K562 (cell line): ENCODE data around the gene PPM1D. TPM values are rescaled to one million over a fixed set of nuclear protein-coding genes. Genes with fewer than 3 reads are reported as not detected.

Experiments
- ATAC-seq: fragments of 200-7000 bp; cut with Tn5 transposase; 3 replicates; pipeline ENCODE4 v1.9.1; 2020; ENCODE audit warnings: moderate library complexity
- BruUV-seq: library from RNA; stranded (reverse); fragments of 400-500 nt; replicated peaks from 2 replicates; lab custom pipeline; 2021; lab: Mats Ljungman, UMichigan
- CTCF ChIA-PET: fragments of 300-600 bp; formaldehyde crosslinking; extraction: SDS; loops from one replicate; lab custom pipeline; 2021; ENCODE audit warnings: low intra/inter-chr PET ratio; lab: Yijun Ruan, JAX
- POLR2A ChIA-PET: fragments of 300-600, 350-650 bp; sonication (Branson Sonifier 250); formaldehyde crosslinking; extraction: SDS; loops from one replicate; lab custom pipeline; 2021; ENCODE audit warnings: antibody characterized with exemption, inconsistent platforms; lab: Yijun Ruan, JAX
- DNase-seq, 4 experiments: peaks; one replicate each; pipeline versions ENCODE4 v3.0.0 to v3.0.0-alpha.2; 2011 to 2018; ENCODE audit warnings: low spot score in 3 of 4, mixed read lengths in 3 of 4; ENCODE audit errors: extremely low read depth in 1 of 4
- FAIRE-seq: peaks from 2 replicates; lab custom pipeline; 2011; peaks lifted over from hg19 to GRCh38; lab: Jason Lieb, UNC
- H2AFZ ChIP-seq: 2 replicates; pipeline ENCODE4 v1.6.0; 2011; ENCODE audit warnings: low read depth, low read length, control low read depth, inconsistent platforms
- H3K27ac ChIP-seq: fragments of 200-600 bp; 3 replicates; pipeline ENCODE4 v1.8.0; 2011; ENCODE audit warnings: low read depth, mild to moderate bottlenecking, control low read depth, inconsistent platforms, low read length, moderate library complexity, mixed read lengths; ENCODE audit errors: extremely low read depth
- H3K27me3 ChIP-seq, 2 experiments: fragments of 300-600 bp in 1 of 2; 2 replicates in 1 of 2; 3 replicates in 1 of 2; pipeline versions ENCODE4 v1.6.0 to v1.8.0; 2011; ENCODE audit warnings: inconsistent platforms in 2 of 2, low read length in 2 of 2, mild to moderate bottlenecking in 1 of 2, mixed read lengths in 1 of 2, moderate library complexity in 1 of 2; ENCODE audit not compliant: control insufficient read depth in 2 of 2, insufficient read depth in 2 of 2
- H3K36me3 ChIP-seq: fragments of 300-600 bp; 3 replicates; pipeline ENCODE4 v1.8.0; 2011; ENCODE audit warnings: mild to moderate bottlenecking, low read length, inconsistent platforms; ENCODE audit not compliant: control insufficient read depth, insufficient read depth
- H3K4me1 ChIP-seq, 2 experiments: fragments of 200-600 bp in 1 of 2; replicated peaks in 1 of 2; 2 replicates in 1 of 2; 3 replicates in 1 of 2; pipeline versions ENCODE4 v1.5.1 to v1.8.0; 2011; ENCODE audit warnings: inconsistent platforms in 2 of 2, low read length in 2 of 2, mild to moderate bottlenecking in 1 of 2, mixed read lengths in 1 of 2, moderate library complexity in 1 of 2; ENCODE audit not compliant: control insufficient read depth in 2 of 2, insufficient read depth in 2 of 2
- H3K4me2 ChIP-seq: 2 replicates; pipeline ENCODE4 v1.6.1; 2011; ENCODE audit warnings: low read length, control low read depth, inconsistent platforms, mixed read lengths; ENCODE audit not compliant: insufficient read depth
- H3K4me3 ChIP-seq: fragments of 200-600 bp; sonication (generic), shearing (Covaris generic); 2 replicates; pipeline ENCODE4 v1.5.1; 2016; ENCODE audit warnings: control low read depth, inconsistent platforms
- H3K79me2 ChIP-seq: fragments of 200-600 bp; 3 replicates; pipeline ENCODE4 v1.8.0; 2011; ENCODE audit warnings: low read length, inconsistent platforms; ENCODE audit not compliant: control insufficient read depth, insufficient read depth
- H3K9ac ChIP-seq, 2 experiments: 2 replicates each; pipeline versions ENCODE4 v1.6.0 to v1.6.1; 2011; ENCODE audit warnings: low read depth in 2 of 2, low read length in 2 of 2, control low read depth in 1 of 2, inconsistent platforms in 1 of 2, mild to moderate bottlenecking in 1 of 2, mixed read lengths in 1 of 2; ENCODE audit not compliant: insufficient read depth in 1 of 2
- H3K9me1 ChIP-seq: one replicate; pipeline ENCODE4 v1.6.0; 2011; ENCODE audit warnings: inconsistent platforms, mild to moderate bottlenecking, low read length, moderate library complexity; ENCODE audit not compliant: control insufficient read depth, insufficient read depth
- H3K9me3 ChIP-seq: replicated peaks from 2 replicates; pipeline ENCODE4 v1.5.1; 2011; ENCODE audit warnings: low read depth, low read length, inconsistent platforms; ENCODE audit not compliant: control insufficient read depth, insufficient read depth
- H4K20me1 ChIP-seq: replicated peaks from 2 replicates; pipeline ENCODE4 v1.6.1; 2011; ENCODE audit warnings: low read length, inconsistent platforms, mixed read lengths; ENCODE audit not compliant: control insufficient read depth, insufficient read depth
- NR3C1 ChIP-seq: sonication (generic); formaldehyde crosslinking; IDR thresholded peaks from 2 replicates; pipeline ENCODE4 v1.8.1; 2022; ENCODE audit warnings: missing genetic modification reagents
- ZBTB11 ChIP-seq, 3 experiments: fragments of 200-800 bp in 1 of 3; fragments of 250-450 bp in 1 of 3; fragments of 450-650 bp in 1 of 3; sonication (Bioruptor Pico) in 1 of 3; sonication (Bioruptor generic) in 1 of 3; formaldehyde crosslinking in 1 of 3; IDR thresholded peaks; 2 replicates each; pipeline versions ENCODE4 v1.6.1 to v1.8.0; 2016 to 2022; ENCODE audit warnings: mild to moderate bottlenecking in 2 of 3, missing genetic modification characterization in 2 of 3, missing compliant biosample characterization in 1 of 3, moderate library complexity in 1 of 3
- WGBS: fragments of 100-300 bp; shearing (Covaris generic); methylation state at CpG from one replicate; pipeline ENCODE4 v1.1.6; 2016; ENCODE audit warnings: low coverage, mixed read lengths; ENCODE audit not compliant: insufficient coverage; ENCODE audit errors: missing lambda C conversion rate; 5-methylcytosine and 5-hydroxymethylcytosine counted together
- in situ Hi-C: fragments of 300-500 bp; cut with MboI; formaldehyde crosslinking; loops from 4 replicates; pipeline ENCODE4 v1.15.0; 2018; ENCODE audit warnings: inconsistent platforms, mixed read lengths
- intact Hi-C: fragments of 100-400 bp; cut with micrococcal nuclease; formaldehyde crosslinking; loops from 2 replicates; pipeline ENCODE4 v1.14.2; 2022
- polyA plus RNA-seq, 8 experiments: library from polyadenylated mRNA; depleted of rRNA in 4 of 8; stranded (reverse) in 5 of 8; unstranded in 3 of 8; fragments of >200 nt; fragmentation: Nextera tagmentation in 2 of 8; fragmentation: Illumina TruSeq in 1 of 8; extraction: Ambion mirVana in 2 of 8; extraction: Trizol in 1 of 8; gene quantifications; 2 replicates each; pipeline versions ENCODE4 v1.2.1 to v1.2.3, GENCODE V29; 2011 to 2014; ENCODE audit warnings: inconsistent platforms in 1 of 8, missing spikeins in 1 of 8
- total RNA-seq, 7 experiments: library from RNA; depleted of rRNA in 6 of 7; stranded (reverse); fragments of >200 nt in 6 of 7; fragmentation: Illumina TruSeq in 2 of 7; extraction: Trizol in 2 of 7; gene quantifications; 2 replicates each; pipeline versions ENCODE4 v1.2.1 to v1.2.3, GENCODE V29; 2011 to 2021; ENCODE audit warnings: low replicate concordance in 1 of 7

Gene PPM1D
- total and polyA plus RNA-seq, 9 of the 15 experiments (the other 6 are each of a cell fraction or from before 2014, with no cell fraction given) = 2.1 to 19.0 (median 7.8) TPM

GRCh38 chr17:60628252-60628889 lies 28.4 kb downstream of the PPM1D start:
- intact Hi-C loops = no loop called here

More at GRCh38 chr17:60628252-60628889, 28.4 kb downstream of the PPM1D start:
- Histone ChIP-seq H3K4me3 (no peak overlapping the region), H3K36me3 (peaks cover 12% of the 10 kb centered on the region; the same call in 2 of the 3 replicates), H2AFZ (no peak overlapping the region), H3K9ac (no peak overlapping the region), H4K20me1 (no peaks in the 10 kb centered on the region), H3K9me1 (no peaks in the 10 kb centered on the region), H3K27ac (no peak overlapping the region), H3K79me2 (peaks cover 7% of the 10 kb centered on the region; the same call in 2 of the 3 replicates), H3K27me3 (no peaks in the 10 kb centered on the region), H3K4me1 (no peaks in the 10 kb centered on the region), H3K9me3 (no peaks in the 10 kb centered on the region), H3K4me2 (no peak overlapping the region)
- ATAC-seq (no peak), FAIRE-seq (no peak), DNase-seq (no peak)
- TF ChIP-seq ZBTB11 (CRISPR knock-in tag; IDR thresholded peaks at IDR 0.05) (peak in 1 of 3 experiments; percentile 66; a peak in 2 of 6 replicates), NR3C1 (CRISPR knock-in tag) (no peak)
- CTCF ChIA-PET = no interaction called here
- no TSS peak for BruUV-seq
- WGBS = 89% methylated on average over 6 of the region's 6 CpGs
- POLR2A ChIA-PET = no interaction called here
- in situ Hi-C loops = no loop called here
